Tibial nerve (tissue), 4 donors: ENCODE measurements around the gene DNASE2. TPM values are rescaled to one million over a fixed set of nuclear protein-coding genes. Genes with fewer than 3 reads are reported as not detected.
A peak's percentile ranks its signal among the peaks of the same experiment; 100 is the strongest.
"Not testable (repeated sequence)": the region's sequence is repeated elsewhere in the genome, so short reads cannot be mapped to it uniquely, and the experiment has no call there.

ENCODE experiments used
- DNase-seq, 2 donors: peaks; one replicate each; pipeline ENCODE4 v3.0.0-alpha.2; 2019; ENCODE audit warnings: low spot score in 2 of 2
- H3K27ac ChIP-seq, 4 donors: fragments of 200-600 bp; sonication (generic) in 3 of 4; one replicate each; pipeline ENCODE4 v1.5.1; 2017 to 2019; ENCODE audit warnings: mild to moderate bottlenecking in 1 of 4
- H3K27me3 ChIP-seq, 2 donors: fragments of 200-600 bp; sonication (generic) in 1 of 2; one replicate each; pipeline versions ENCODE4 v1.5.1 to v1.6.0; 2017 to 2019
- H3K36me3 ChIP-seq, 3 donors: fragments of 200-600 bp; sonication (generic); one replicate each; pipeline ENCODE4 v1.5.1; 2018 to 2019
- H3K4me1 ChIP-seq, 4 donors: fragments of 200-600 bp; sonication (generic) in 3 of 4; one replicate each; pipeline ENCODE4 v1.5.1; 2017 to 2019
- H3K4me3 ChIP-seq, 4 donors: fragments of 200-600 bp; sonication (generic) in 3 of 4; one replicate each; pipeline ENCODE4 v1.5.1; 2017 to 2019; ENCODE audit warnings: mild to moderate bottlenecking in 1 of 4, moderate library complexity in 1 of 4
- H3K9me3 ChIP-seq, 4 donors: fragments of 200-600 bp; sonication (generic) in 3 of 4; one replicate each; pipeline ENCODE4 v1.5.1; 2017 to 2019
- CTCF ChIP-seq, 5 experiments: fragments of 200-600 bp in 3 of 5; fragments of 450-650 bp in 2 of 5; sonication (generic) in 3 of 5; IDR thresholded peaks; one replicate each; pipeline ENCODE4 v1.5.1; 2016 to 2019; ENCODE audit warnings: antibody characterized with exemption in 5 of 5, mild to moderate bottlenecking in 3 of 5, moderate library complexity in 2 of 5
- EP300 ChIP-seq, 2 donors: sonication (generic); formaldehyde crosslinking; IDR thresholded peaks; one replicate each; pipeline ENCODE4 v1.6.1; 2017; ENCODE audit warnings: antibody characterized with exemption in 2 of 2, mild to moderate bottlenecking in 1 of 2
- POLR2A ChIP-seq, 2 donors: fragments of 450-650 bp; IDR thresholded peaks; one replicate each; pipeline ENCODE4 v1.6.1; 2017; ENCODE audit warnings: antibody characterized with exemption in 2 of 2, mild to moderate bottlenecking in 2 of 2, moderate library complexity in 2 of 2
- WGBS, 2 donors: methylation state at CpG; one replicate each; pipeline ENCODE4 v1.1.5; 2018; 5-methylcytosine and 5-hydroxymethylcytosine counted together
- total RNA-seq, 4 donors: library from RNA; depleted of rRNA; stranded (reverse); fragments of >200 nt; gene quantifications; one replicate each; pipeline ENCODE4 v1.1.0, GENCODE V29; 2016

Gene DNASE2
- total RNA-seq, 4 donors from 2014 or later: 38.1 to 59.0 (median 44.2) TPM

- Histone ChIP-seq H3K4me1 (peaks cover 0 to 13% (median 4%) of the 10 kb centered on the region in 4 donors), H3K36me3 (peaks cover 0 to 40% (median 25%) of the 10 kb centered on the region in 3 donors), H3K27me3 (no peaks in the 10 kb centered on the region), H3K4me3 (no peak overlapping the region), H3K9me3 (no peaks in the 10 kb centered on the region), H3K27ac (no peak overlapping the region)
- WGBS, 2 donors: 49 to 59% methylated on average over 3 of the region's 3 CpGs
- DNase-seq: no peak
- TF ChIP-seq POLR2A (IDR thresholded peaks at IDR 0.05) (no peak), EP300 (IDR thresholded peaks at IDR 0.05) (no peak), CTCF (IDR thresholded peaks at IDR 0.05) (no peak)
Observed at GRCh38 chr19:12921047-12921446, 39.8 kb upstream of the DNASE2 start.

GRCh38 chr19:12918253-12918652, 37.0 kb upstream of the DNASE2 start:
- H3K4me3 ChIP-seq: no peak overlapping the region
- peaks cover 0 to 12% (median 5%) of the 10 kb centered on the region in 3 donors for H3K36me3 ChIP-seq
- H3K9me3 ChIP-seq: no peaks in the 10 kb centered on the region
- TF ChIP-seq POLR2A (IDR thresholded peaks at IDR 0.05): no peak
- no peak for TF ChIP-seq EP300 (IDR thresholded peaks at IDR 0.05)
- TF ChIP-seq CTCF (IDR thresholded peaks at IDR 0.05): no peak
- H3K27me3 ChIP-seq: no peaks in the 10 kb centered on the region
- no peak overlapping the region for H3K27ac ChIP-seq
- DNase-seq: no peak
- WGBS, 2 donors: 93% methylated on average over 14 of the region's 14 CpGs
- peaks cover 0 to 22% (median 12%) of the 10 kb centered on the region in 4 donors for H3K4me1 ChIP-seq

- not testable (repeated sequence) for H3K9me3 ChIP-seq, H3K27ac ChIP-seq, H3K4me3 ChIP-seq, H3K36me3 ChIP-seq, DNase-seq, H3K27me3 ChIP-seq
- H3K4me1 ChIP-seq: peaks cover 0 to 38% (median 20%) of the 10 kb centered on the region in 4 donors
- WGBS, 2 donors: 82% methylated on average over 4 of the region's 4 CpGs
Observed at GRCh38 chr19:12915860-12916259, 34.6 kb upstream of the DNASE2 start.

- DNase-seq: peak in 1 of 2 donors; percentile 39
- H3K27ac ChIP-seq: peak overlapping the region; percentile 30 to 86 (median 78)
- no peaks in the 10 kb centered on the region for H3K9me3 ChIP-seq
- 52 to 63% methylated on average over 12 of the region's 12 CpGs for WGBS, 2 donors
- TF ChIP-seq POLR2A (IDR thresholded peaks at IDR 0.05) (no peak), EP300 (IDR thresholded peaks at IDR 0.05) (peak in 1 of 2 donors; percentile 9)
- no peaks in the 10 kb centered on the region for H3K36me3 ChIP-seq
- no peaks in the 10 kb centered on the region for H3K27me3 ChIP-seq
- peaks cover 0 to 32% (median 19%) of the 10 kb centered on the region in 4 donors for H3K4me1 ChIP-seq
- peak overlapping the region in 1 of 4 donors; percentile 7 for H3K4me3 ChIP-seq
Observed at GRCh38 chr19:12913851-12914690, 32.8 kb upstream of the DNASE2 start.

- 0 to 5% methylated on average over 18 to 22 of the region's 22 CpGs for WGBS, 2 donors
- Histone ChIP-seq H3K9me3 (no peaks in the 10 kb centered on the region), H3K36me3 (no peaks in the 10 kb centered on the region), H3K27me3 (no peaks in the 10 kb centered on the region), H3K4me1 (peaks cover 0 to 25% (median 16%) of the 10 kb centered on the region in 4 donors), H3K4me3 (peak overlapping the region in 2 of 4 donors; percentile 7 to 25), H3K27ac (peak overlapping the region; percentile 30 to 86 (median 78))
- TF ChIP-seq CTCF (IDR thresholded peaks at IDR 0.05): no peak
- peak in 1 of 2 donors; percentile 57 for TF ChIP-seq EP300 (IDR thresholded peaks at IDR 0.05)
- peak; percentile 63 to 68 for DNase-seq
Observed at GRCh38 chr19:12913011-12913561, 31.8 kb upstream of the DNASE2 start.

- WGBS, 2 donors: 26 to 35% methylated on average over 4 of the region's 4 CpGs
- Histone ChIP-seq H3K27me3 (no peaks in the 10 kb centered on the region), H3K9me3 (no peaks in the 10 kb centered on the region), H3K27ac (peak overlapping the region; percentile 30 to 86 (median 78)), H3K4me3 (peak overlapping the region in 2 of 4 donors; percentile 7 to 25), H3K36me3 (no peaks in the 10 kb centered on the region), H3K4me1 (peaks cover 0 to 25% (median 16%) of the 10 kb centered on the region in 4 donors)
- no peak for DNase-seq
- no peak for TF ChIP-seq CTCF (IDR thresholded peaks at IDR 0.05)
- TF ChIP-seq POLR2A (IDR thresholded peaks at IDR 0.05): no peak
- no peak for TF ChIP-seq EP300 (IDR thresholded peaks at IDR 0.05)
Observed at GRCh38 chr19:12912571-12912970, 31.3 kb upstream of the DNASE2 start.
